Neural progenitor cell (in vitro differentiated cells): ENCODE data around the gene SLC39A7. TPM values are rescaled to one million over a fixed set of nuclear protein-coding genes. Genes with fewer than 3 reads are reported as not detected.
"Not testable (repeated sequence)": the region's sequence is repeated elsewhere in the genome, so short reads cannot be mapped to it uniquely, and the experiment has no call there.

ENCODE experiments used
- DNase-seq: peaks from one replicate; pipeline ENCODE4 v3.0.0-alpha.2; 2016; ENCODE audit warnings: low spot score
- H2AFZ ChIP-seq: fragments of 200-600 bp; sonication (generic); replicated peaks from 2 replicates; pipeline ENCODE4 v1.6.1; 2016; ENCODE audit warnings: antibody characterized with exemption
- H3F3A ChIP-seq: fragments of 200-600 bp; sonication (generic); 2 replicates; pipeline ENCODE4 v1.6.1; 2016; ENCODE audit warnings: antibody characterized with exemption, low read depth
- H3K27ac ChIP-seq: fragments of 200-600 bp; sonication (generic); 2 replicates; pipeline ENCODE4 v1.5.1; 2016; ENCODE audit warnings: mild to moderate bottlenecking
- H3K27me3 ChIP-seq: fragments of 200-600 bp; sonication (generic); 2 replicates; pipeline ENCODE4 v1.6.1; 2016; ENCODE audit warnings: mild to moderate bottlenecking, moderate library complexity
- H3K36me3 ChIP-seq: fragments of 200-600 bp; sonication (generic); 2 replicates; pipeline ENCODE4 v1.5.1; 2016
- H3K4me1 ChIP-seq: fragments of 200-600 bp; sonication (generic); 2 replicates; pipeline ENCODE4 v1.6.1; 2016; ENCODE audit warnings: mixed run types
- H3K4me2 ChIP-seq: fragments of 200-600 bp; sonication (generic); 2 replicates; pipeline ENCODE4 v1.6.1; 2016
- H3K4me3 ChIP-seq: fragments of 200-600 bp; sonication (generic); 2 replicates; pipeline ENCODE4 v1.5.1; 2016
- H3K79me2 ChIP-seq: fragments of 200-600 bp; sonication (generic); 2 replicates; pipeline ENCODE4 v1.6.1; 2016; ENCODE audit warnings: low read depth
- H3K9ac ChIP-seq: fragments of 200-600 bp; sonication (generic); 2 replicates; pipeline ENCODE4 v1.6.1; 2016
- H3K9me3 ChIP-seq: fragments of 200-600 bp; sonication (generic); 2 replicates; pipeline ENCODE4 v1.5.1; 2016; ENCODE audit warnings: low read depth
- H4K20me1 ChIP-seq: fragments of 200-600 bp; sonication (generic); 2 replicates; pipeline ENCODE4 v1.6.1; 2016; ENCODE audit warnings: low read depth
- H3K27ac Mint-ChIP-seq: 3 replicates; pipeline ENCODE4 v1.8.0; 2021; ENCODE audit warnings: mixed read lengths
- H3K27me3 Mint-ChIP-seq: 2 replicates; pipeline ENCODE4 v1.8.0; 2022; ENCODE audit warnings: low read depth, mild to moderate bottlenecking, inconsistent platforms, moderate library complexity, mixed read lengths; ENCODE audit not compliant: insufficient read depth
- H3K36me3 Mint-ChIP-seq: 3 replicates; pipeline ENCODE4 v1.8.0; 2021; ENCODE audit warnings: mixed read lengths
- H3K4me1 Mint-ChIP-seq: 3 replicates; pipeline ENCODE4 v1.8.0; 2021; ENCODE audit warnings: mixed read lengths
- H3K4me3 Mint-ChIP-seq: 3 replicates; pipeline ENCODE4 v1.8.0; 2021; ENCODE audit warnings: mild to moderate bottlenecking, moderate library complexity, mixed read lengths
- H3K9me3 Mint-ChIP-seq: 3 replicates; pipeline ENCODE4 v1.8.0; 2020; ENCODE audit warnings: mixed read lengths
- EZH2 ChIP-seq: fragments of 200-600 bp; sonication (generic); IDR thresholded peaks from 2 replicates; pipeline ENCODE4 v1.6.1; 2017; ENCODE audit warnings: antibody characterized with exemption, mild to moderate bottlenecking, moderate library complexity
- EZH2phosphoT487 ChIP-seq: fragments of 200-600 bp; sonication (generic); IDR thresholded peaks from 2 replicates; pipeline ENCODE4 v1.6.1; 2017; ENCODE audit warnings: antibody characterized with exemption
- total RNA-seq: library from RNA; depleted of rRNA; stranded (reverse); fragments of >200 nt; gene quantifications from 2 replicates; pipeline ENCODE4 v1.2.3, GENCODE V29; 2015; ENCODE audit warnings: low replicate concordance
- TF ChIP-seq, protein P1 (sequence below): fragments of 200-600 bp; sonication (generic); IDR thresholded peaks from 2 replicates; pipeline ENCODE4 v1.5.1; 2017; ENCODE audit warnings: antibody characterized with exemption, mild to moderate bottlenecking

The SLC39A7 gene
- total RNA-seq, 1 donor from 2014 or later: 40.8 TPM

DNA sequence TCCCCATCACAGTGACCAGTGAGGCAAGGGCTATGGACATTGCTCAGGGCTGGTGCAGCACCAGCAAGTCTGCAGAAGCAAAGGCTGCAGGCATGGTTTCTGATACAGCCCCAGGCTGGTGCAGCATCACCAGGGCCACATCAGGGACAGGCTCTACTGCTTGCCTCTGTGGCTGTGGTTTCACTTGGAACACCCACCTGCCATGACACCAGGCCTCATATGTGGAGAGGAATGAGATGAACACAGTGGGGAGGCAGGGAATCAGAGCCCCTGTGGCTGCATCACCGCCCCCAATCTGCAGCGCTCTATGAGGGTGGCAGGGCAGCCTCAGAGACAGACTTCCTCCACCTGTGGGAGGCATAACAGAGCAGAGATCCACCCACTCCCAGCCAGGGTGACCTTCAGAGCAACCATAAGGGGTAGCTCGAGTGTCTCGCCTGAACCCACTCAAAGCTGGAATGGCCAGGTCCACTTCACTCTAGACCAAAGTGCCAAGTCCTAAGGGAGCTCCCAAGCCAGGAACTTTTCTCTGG is 15.5 kb downstream of the SLC39A7 start:
- H3K27ac Mint-ChIP-seq: no peak overlapping the region
- Histone ChIP-seq H3K27ac (no peak overlapping the region), H3K9ac (no peak overlapping the region), H3K4me3 (no peak overlapping the region), H2AFZ (no peak overlapping the region), H3K79me2 (no peaks in the 10 kb centered on the region), H3K4me1 (peaks cover 12% of the 10 kb centered on the region), H3K36me3 (no peaks in the 10 kb centered on the region), H3K27me3 (peaks cover 100% of the 10 kb centered on the region), H3F3A (peaks cover 22% of the 10 kb centered on the region), H3K4me2 (no peak overlapping the region), H3K9me3 (no peaks in the 10 kb centered on the region), H4K20me1 (peaks cover 16% of the 10 kb centered on the region)
- H3K4me1 Mint-ChIP-seq: peaks cover 40% of the 10 kb centered on the region
- TF ChIP-seq EZH2 (no peak), EZH2phosphoT487 (no peak)
- peaks cover 11% of the 10 kb centered on the region for H3K27me3 Mint-ChIP-seq
- H3K36me3 Mint-ChIP-seq: no peaks in the 10 kb centered on the region
- H3K9me3 Mint-ChIP-seq: no peaks in the 10 kb centered on the region
- H3K4me3 Mint-ChIP-seq: no peak overlapping the region
- DNase-seq: no peak

DNA sequence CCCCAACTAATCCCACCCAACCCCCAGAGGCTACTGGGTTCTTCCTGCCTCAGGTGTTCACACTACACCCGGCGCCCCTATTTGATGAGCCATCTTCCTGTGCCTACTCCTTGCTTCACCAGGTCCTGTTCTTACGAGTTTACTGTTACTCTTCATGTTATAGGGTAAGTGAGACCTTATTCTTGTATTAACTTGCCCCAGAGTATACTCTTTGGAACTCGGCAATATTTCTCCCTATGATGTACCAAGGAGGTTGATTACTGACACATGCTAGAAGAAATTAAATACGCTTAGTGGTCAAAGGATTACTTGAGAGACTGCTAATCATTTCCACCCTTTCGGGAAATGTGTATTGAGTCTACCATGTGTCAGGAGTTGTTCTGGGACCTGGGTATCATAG is 16.6 kb downstream of the SLC39A7 start:
- H3K27ac Mint-ChIP-seq: peak overlapping the region; percentile 59
- DNase-seq: no peak
- peaks cover 11% of the 10 kb centered on the region for H3K27me3 Mint-ChIP-seq
- Histone ChIP-seq H3K4me2 (no peak overlapping the region), H3K9ac (no peak overlapping the region), H3K4me3 (no peak overlapping the region), H3K27me3 (peaks cover 100% of the 10 kb centered on the region), H3K9me3 (no peaks in the 10 kb centered on the region), H3K27ac (no peak overlapping the region), H4K20me1 (peaks cover 6% of the 10 kb centered on the region), H2AFZ (no peak overlapping the region), H3F3A (peaks cover 18% of the 10 kb centered on the region), H3K4me1 (peaks cover 12% of the 10 kb centered on the region), H3K36me3 (no peaks in the 10 kb centered on the region), H3K79me2 (no peaks in the 10 kb centered on the region)
- H3K9me3 Mint-ChIP-seq: no peaks in the 10 kb centered on the region
- H3K4me3 Mint-ChIP-seq: no peak overlapping the region
- peaks cover 36% of the 10 kb centered on the region for H3K4me1 Mint-ChIP-seq
- TF ChIP-seq, protein P1, sequence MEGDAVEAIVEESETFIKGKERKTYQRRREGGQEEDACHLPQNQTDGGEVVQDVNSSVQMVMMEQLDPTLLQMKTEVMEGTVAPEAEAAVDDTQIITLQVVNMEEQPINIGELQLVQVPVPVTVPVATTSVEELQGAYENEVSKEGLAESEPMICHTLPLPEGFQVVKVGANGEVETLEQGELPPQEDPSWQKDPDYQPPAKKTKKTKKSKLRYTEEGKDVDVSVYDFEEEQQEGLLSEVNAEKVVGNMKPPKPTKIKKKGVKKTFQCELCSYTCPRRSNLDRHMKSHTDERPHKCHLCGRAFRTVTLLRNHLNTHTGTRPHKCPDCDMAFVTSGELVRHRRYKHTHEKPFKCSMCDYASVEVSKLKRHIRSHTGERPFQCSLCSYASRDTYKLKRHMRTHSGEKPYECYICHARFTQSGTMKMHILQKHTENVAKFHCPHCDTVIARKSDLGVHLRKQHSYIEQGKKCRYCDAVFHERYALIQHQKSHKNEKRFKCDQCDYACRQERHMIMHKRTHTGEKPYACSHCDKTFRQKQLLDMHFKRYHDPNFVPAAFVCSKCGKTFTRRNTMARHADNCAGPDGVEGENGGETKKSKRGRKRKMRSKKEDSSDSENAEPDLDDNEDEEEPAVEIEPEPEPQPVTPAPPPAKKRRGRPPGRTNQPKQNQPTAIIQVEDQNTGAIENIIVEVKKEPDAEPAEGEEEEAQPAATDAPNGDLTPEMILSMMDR: no peak
- TF ChIP-seq EZH2phosphoT487 (no peak), EZH2 (no peak)
- no peaks in the 10 kb centered on the region for H3K36me3 Mint-ChIP-seq

DNA sequence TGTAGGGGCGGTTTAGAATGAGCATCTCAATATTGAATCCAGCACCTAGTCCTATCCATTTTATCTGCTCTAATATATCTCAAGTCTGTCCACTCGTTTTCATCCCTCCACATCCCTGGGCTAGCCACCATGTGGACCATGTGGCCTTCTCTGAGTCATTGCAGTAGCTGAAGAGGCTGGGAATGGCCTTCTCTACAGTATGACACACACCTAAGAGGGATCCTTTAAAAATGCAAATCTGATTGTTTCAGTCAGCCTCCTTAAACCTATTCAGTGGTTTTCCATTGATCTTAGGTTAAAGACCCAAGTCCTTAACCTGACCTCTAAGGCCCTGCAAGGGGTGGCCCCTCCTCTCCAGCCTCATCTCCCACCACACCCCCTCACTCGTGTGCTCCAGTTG is 17.0 kb downstream of the SLC39A7 start:
- H3K4me3 ChIP-seq: no peak overlapping the region
- Mint-ChIP-seq H3K4me3 (no peak overlapping the region), H3K27ac (peak overlapping the region; percentile 59), H3K36me3 (no peaks in the 10 kb centered on the region), H3K27me3 (peaks cover 11% of the 10 kb centered on the region), H3K9me3 (peaks cover under 1% of the 10 kb centered on the region), H3K4me1 (peaks cover 31% of the 10 kb centered on the region)
- peaks cover 8% of the 10 kb centered on the region for H3K4me1 ChIP-seq
- H2AFZ ChIP-seq: no peak overlapping the region
- no peak overlapping the region for H3K4me2 ChIP-seq
- TF ChIP-seq, protein P1: no peak
- TF ChIP-seq EZH2phosphoT487 (no peak), EZH2 (no peak)
- H4K20me1 ChIP-seq: peaks cover 2% of the 10 kb centered on the region
- DNase-seq: no peak
- H3K27ac ChIP-seq: no peak overlapping the region
- H3K9me3 ChIP-seq: no peaks in the 10 kb centered on the region
- H3K27me3 ChIP-seq: peaks cover 100% of the 10 kb centered on the region
- peaks cover 14% of the 10 kb centered on the region for H3F3A ChIP-seq
- no peaks in the 10 kb centered on the region for H3K36me3 ChIP-seq
- H3K9ac ChIP-seq: no peak overlapping the region
- H3K79me2 ChIP-seq: no peaks in the 10 kb centered on the region

DNA sequence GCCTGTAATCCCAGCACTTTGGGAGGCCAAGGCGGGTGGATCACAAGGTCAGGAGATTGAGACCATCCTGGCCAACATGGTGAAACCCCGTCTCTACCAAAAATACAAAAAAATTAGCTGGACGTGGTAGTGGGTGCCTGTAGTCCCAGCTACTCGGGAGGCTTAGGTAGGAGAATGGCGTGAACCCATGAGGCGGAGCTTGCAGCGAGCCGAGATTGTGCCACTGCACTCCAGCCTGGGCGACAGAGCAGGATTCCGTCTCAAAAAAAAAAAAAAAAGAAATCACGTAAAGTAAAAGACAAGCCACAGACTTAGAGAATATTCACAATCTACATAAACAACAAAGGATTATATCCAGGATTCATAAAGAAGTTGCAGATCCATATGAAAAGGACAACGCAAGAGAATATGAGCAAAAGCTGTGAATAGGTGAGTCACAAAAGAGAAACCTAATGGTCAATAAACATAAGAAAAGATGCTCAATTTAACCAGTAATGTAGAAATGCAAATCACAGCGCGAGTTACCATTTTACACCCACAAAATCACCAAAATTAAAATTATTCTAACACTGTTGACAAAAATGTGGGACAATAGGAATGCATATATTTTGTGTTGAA is 25.9 kb downstream of the SLC39A7 start:
- H3K4me1 ChIP-seq, H3K4me3 ChIP-seq, H3K9me3 ChIP-seq, H3K79me2 ChIP-seq, H3F3A ChIP-seq, H3K4me3 Mint-ChIP-seq, H3K27ac ChIP-seq, DNase-seq, H3K9ac ChIP-seq, H2AFZ ChIP-seq, H3K9me3 Mint-ChIP-seq, H3K27me3 Mint-ChIP-seq, H3K36me3 ChIP-seq, H4K20me1 ChIP-seq, H3K27ac Mint-ChIP-seq, H3K4me2 ChIP-seq, H3K4me1 Mint-ChIP-seq, H3K36me3 Mint-ChIP-seq: not testable (repeated sequence)
- peaks cover 50% of the 10 kb centered on the region for H3K27me3 ChIP-seq
